HEK293T (cell line): ENCODE measurements around the gene ZNF10.

ENCODE experiments used
- CTCF ChIA-PET: fragments of 350-600 bp; formaldehyde crosslinking; extraction: SDS; loops from one replicate; lab custom pipeline; 2021; ENCODE audit warnings: antibody characterized with exemption, inconsistent platforms; lab: Yijun Ruan, JAX
- POLR2A ChIA-PET: fragments of 350-600 bp; formaldehyde crosslinking; extraction: SDS; loops from one replicate; lab custom pipeline; 2020; ENCODE audit warnings: antibody characterized with exemption, inconsistent platforms; lab: Yijun Ruan, JAX
- DNase-seq: peaks from one replicate; pipeline ENCODE4 v3.0.0; 2012; ENCODE audit warnings: mixed read lengths; ENCODE audit errors: extremely low spot score
- ARNT ChIP-seq: fragments of 450-650 bp; IDR thresholded peaks from 2 replicates; pipeline ENCODE4 v1.6.1; 2017; ENCODE audit warnings: mild to moderate bottlenecking
- BHLHE40 ChIP-seq: fragments of 450-650 bp; IDR thresholded peaks from 2 replicates; pipeline ENCODE4 v1.6.1; 2016; ENCODE audit warnings: mild to moderate bottlenecking, moderate library complexity, borderline replicate concordance
- CTBP1 ChIP-seq: fragments of 450-650 bp; IDR thresholded peaks from 2 replicates; pipeline ENCODE4 v1.6.1; 2016; ENCODE audit warnings: borderline replicate concordance
- ELF4 ChIP-seq: fragments of 450-650 bp; IDR thresholded peaks from 2 replicates; pipeline ENCODE4 v1.6.1; 2017; ENCODE audit warnings: antibody characterized with exemption
- FOXA1 ChIP-seq: fragments of 450-650 bp; IDR thresholded peaks from 2 replicates; pipeline ENCODE4 v1.6.1; 2016; ENCODE audit warnings: mild to moderate bottlenecking
- FOXK2 ChIP-seq: fragments of 450-650 bp; IDR thresholded peaks from 2 replicates; pipeline ENCODE4 v1.6.1; 2016; ENCODE audit warnings: mild to moderate bottlenecking
- FOXM1 ChIP-seq: fragments of 450-650 bp; IDR thresholded peaks from 2 replicates; pipeline ENCODE4 v1.6.1; 2017; ENCODE audit warnings: mild to moderate bottlenecking, borderline replicate concordance
- HDGF ChIP-seq: fragments of 450-650 bp; IDR thresholded peaks from 2 replicates; pipeline ENCODE4 v1.6.1; 2017; ENCODE audit warnings: antibody characterized with exemption, borderline replicate concordance
- L3MBTL2 ChIP-seq: fragments of 450-650 bp; conservative IDR thresholded peaks from 2 replicates; pipeline ENCODE4 v1.6.1; 2016; ENCODE audit warnings: mild to moderate bottlenecking
- LEF1 ChIP-seq: fragments of 450-650 bp; IDR thresholded peaks from 2 replicates; pipeline ENCODE4 v1.6.1; 2017; ENCODE audit warnings: mild to moderate bottlenecking, borderline replicate concordance
- NFRKB ChIP-seq: fragments of 450-650 bp; IDR thresholded peaks from 2 replicates; pipeline ENCODE4 v1.6.1; 2016; ENCODE audit warnings: mild to moderate bottlenecking, moderate library complexity
- SP1 ChIP-seq: fragments of 450-650 bp; IDR thresholded peaks from 2 replicates; pipeline ENCODE4 v1.6.1; 2017
- SUZ12 ChIP-seq: fragments of 450-650 bp; IDR thresholded peaks from 2 replicates; pipeline ENCODE4 v1.6.1; 2016; ENCODE audit warnings: mild to moderate bottlenecking
- TARDBP ChIP-seq: fragments of 450-650 bp; IDR thresholded peaks from 2 replicates; pipeline ENCODE4 v1.6.1; 2016
- ZNF384 ChIP-seq: fragments of 450-650 bp; IDR thresholded peaks from 2 replicates; pipeline ENCODE4 v1.6.1; 2016
- TF ChIP-seq, protein P1 (sequence below): fragments of 450-650 bp; IDR thresholded peaks from 2 replicates; pipeline ENCODE4 v1.6.1; 2016

Gene ZNF10

GRCh38 chr12:133107121-133107520 lies 23.3 kb upstream of the ZNF10 start:
- CTCF ChIA-PET: no interaction called here
- DNase-seq: no peak
- no peak for TF ChIP-seq ARNT
- POLR2A ChIA-PET: no interaction called here

- ChIA-PET POLR2A (no interaction called here), CTCF (no interaction called here)
- no peak for DNase-seq
- no peak for TF ChIP-seq LEF1
- no peak for TF ChIP-seq ELF4
- no peak for TF ChIP-seq L3MBTL2
- TF ChIP-seq ARNT: no peak
- TF ChIP-seq SP1: no peak
- no peak for TF ChIP-seq TARDBP
- TF ChIP-seq, protein P1, sequence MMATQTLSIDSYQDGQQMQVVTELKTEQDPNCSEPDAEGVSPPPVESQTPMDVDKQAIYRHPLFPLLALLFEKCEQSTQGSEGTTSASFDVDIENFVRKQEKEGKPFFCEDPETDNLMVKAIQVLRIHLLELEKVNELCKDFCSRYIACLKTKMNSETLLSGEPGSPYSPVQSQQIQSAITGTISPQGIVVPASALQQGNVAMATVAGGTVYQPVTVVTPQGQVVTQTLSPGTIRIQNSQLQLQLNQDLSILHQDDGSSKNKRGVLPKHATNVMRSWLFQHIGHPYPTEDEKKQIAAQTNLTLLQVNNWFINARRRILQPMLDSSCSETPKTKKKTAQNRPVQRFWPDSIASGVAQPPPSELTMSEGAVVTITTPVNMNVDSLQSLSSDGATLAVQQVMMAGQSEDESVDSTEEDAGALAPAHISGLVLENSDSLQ: no peak
- no peak for TF ChIP-seq FOXK2
- TF ChIP-seq SUZ12: no peak
- TF ChIP-seq FOXA1: no peak
- no peak for TF ChIP-seq ZNF384
- no peak for TF ChIP-seq FOXM1
- TF ChIP-seq NFRKB: no peak
- TF ChIP-seq CTBP1: no peak
- TF ChIP-seq HDGF: no peak
- TF ChIP-seq BHLHE40: no peak
Observed at GRCh38 chr12:133108150-133108549, 22.3 kb upstream of the ZNF10 start.

DNA sequence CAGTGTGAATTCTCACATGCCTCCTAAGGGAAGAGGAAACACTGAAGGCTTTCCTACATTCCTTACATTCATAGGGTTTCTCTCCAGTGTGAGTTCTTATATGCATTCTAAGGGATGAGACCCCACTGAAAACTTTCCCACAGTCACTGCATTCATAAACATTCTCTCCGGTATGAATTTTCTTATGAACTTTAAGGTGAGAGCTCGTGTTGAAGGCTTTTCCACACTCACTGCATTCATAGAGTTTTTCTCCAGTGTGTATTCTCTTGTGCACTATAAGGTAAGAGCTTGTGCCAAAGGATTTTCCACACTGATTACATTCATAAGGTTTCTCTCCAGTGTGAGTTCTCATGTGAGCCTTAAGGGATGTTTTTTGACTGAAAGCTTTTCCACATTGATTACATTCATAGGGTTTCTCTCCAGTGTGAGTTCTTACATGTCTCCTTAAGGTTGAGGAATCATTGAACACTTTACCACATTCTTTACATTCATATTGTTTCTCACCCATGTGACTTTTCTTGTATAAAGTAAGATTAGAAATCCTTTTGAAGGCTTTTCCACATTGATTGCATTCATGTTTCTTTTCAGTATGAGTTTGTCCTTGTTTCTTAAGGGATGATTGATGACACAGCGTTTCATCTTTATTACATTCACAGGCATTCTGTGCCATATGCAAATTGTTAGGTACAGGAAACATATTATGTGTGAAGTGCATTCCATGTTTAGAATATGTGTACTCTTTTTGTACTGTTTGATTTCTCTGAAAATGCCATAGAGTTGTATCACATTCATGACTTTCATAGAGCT lies 9.8 kb upstream of the ZNF10 start:
- ChIA-PET POLR2A (no interaction called here), CTCF (no interaction called here)
- TF ChIP-seq, protein P1: no peak
- TF ChIP-seq ZNF384 (no peak), FOXA1 (no peak), TARDBP (no peak), BHLHE40 (no peak), ARNT (no peak), L3MBTL2 (no peak), SUZ12 (no peak), SP1 (no peak)
- no peak for DNase-seq

GRCh38 chr12:133124674-133125073 lies 5.8 kb upstream of the ZNF10 start:
- CTCF ChIA-PET: no interaction called here
- TF ChIP-seq L3MBTL2 (no peak), SUZ12 (no peak), CTBP1 (no peak), HDGF (no peak), ZNF384 (no peak), TARDBP (no peak), SP1 (no peak), FOXK2 (no peak), ELF4 (no peak), FOXM1 (no peak), NFRKB (no peak), BHLHE40 (no peak)
- TF ChIP-seq, protein P1: no peak
- POLR2A ChIA-PET: no interaction called here
- no peak for DNase-seq

GRCh38 chr12:133129368-133130037 lies 924 bp upstream of the ZNF10 start:
- TF ChIP-seq FOXM1: no peak
- ChIA-PET CTCF (no interaction called here), POLR2A (interaction anchor here (0.9 to 1.8 kb wide), 5 partner anchors 10 to 143 kb away, joined by 3 to 9 read pairs (median 4); partner anchors contain the start of genes ZNF140 and ZNF268)
- DNase-seq: no peak

GRCh38 chr12:133130808-133131128 lies 341 bp downstream of the ZNF10 start:
- POLR2A ChIA-PET: interaction anchor here (1.1 to 1.8 kb wide), 3 partner anchors 40 to 50 kb away, joined by 3 to 9 read pairs (median 7); partner anchors contain the start of genes ZNF140 and ZNF268
- no peak for DNase-seq
- CTCF ChIA-PET: no interaction called here
- TF ChIP-seq L3MBTL2: peak; percentile 16; the same call in 1 of the 2 replicates
- TF ChIP-seq FOXM1: no peak

DNA sequence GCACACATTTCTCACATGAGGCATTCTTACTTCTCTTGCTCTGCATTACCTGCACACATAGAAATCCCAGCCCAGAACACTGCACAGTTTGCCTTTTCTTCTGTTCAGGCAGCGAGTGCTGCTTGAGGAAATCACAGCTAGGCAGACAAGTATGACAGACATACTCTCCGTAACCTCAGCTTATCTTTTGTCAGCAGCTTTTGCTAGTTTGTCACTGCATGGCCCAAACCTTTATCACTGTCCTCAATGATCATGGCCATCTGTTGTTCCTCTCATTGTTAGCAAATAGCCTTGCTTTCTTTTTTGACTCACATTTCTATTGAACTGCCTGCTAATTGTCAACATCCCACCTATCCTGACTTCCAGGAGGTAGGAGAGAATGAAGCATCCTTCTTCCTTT lies 5.3 kb downstream of the ZNF10 start:
- TF ChIP-seq TARDBP (no peak), CTBP1 (no peak), ELF4 (no peak), HDGF (no peak), SUZ12 (no peak), ZNF384 (no peak), L3MBTL2 (no peak)
- DNase-seq: no peak
- ChIA-PET CTCF (no interaction called here), POLR2A (no interaction called here)
